Measurements from ENCODE around the gene FTCD. TPM values are rescaled to one million over a fixed set of nuclear protein-coding genes. Genes with fewer than 3 reads are reported as not detected.
"Not testable (repeated sequence)": the region's sequence is repeated elsewhere in the genome, so short reads cannot be mapped to it uniquely, and the experiment has no call there.

FTCD gene
- total and polyA plus RNA-seq, 9 of the 15 experiments (the other 6 are each of a cell fraction or from before 2014, with no cell fraction given) = 0.11 to 1.6 (median 0.67) TPM; not detected in 5

- Histone ChIP-seq H3K4me2 (ENCODE audit: insufficient read depth, low read length) (peak overlapping the region; percentile 100), H3K9ac (ENCODE audit: insufficient read depth in 1 of 2, low read depth in 2 of 2, low read length in 2 of 2) (peak overlapping the region; percentile 89 to 92; a peak in 3 of 4 replicates), H3K36me3 (ENCODE audit: control insufficient read depth, insufficient read depth, low read length) (peaks cover 40% of the 10 kb centered on the region; the same call in 2 of the 3 replicates), H2AFZ (ENCODE audit: low read depth, low read length) (peak overlapping the region; percentile 28; the same call in 1 of the 2 replicates), H3K4me3 (peak overlapping the region; percentile 88), H3K4me1 (replicated peaks in 1 of 2; ENCODE audit: control insufficient read depth in 2 of 2, insufficient read depth in 2 of 2, low read length in 2 of 2) (peaks cover 55 to 77% of the 10 kb centered on the region in 2 experiments), H3K27ac (ENCODE audit: extremely low read depth, low read depth, low read length) (peak overlapping the region; percentile 90), H3K79me2 (ENCODE audit: control insufficient read depth, insufficient read depth, low read length) (peaks cover 53% of the 10 kb centered on the region)
- H3K9me1 ChIP-seq (ENCODE audit: control insufficient read depth, insufficient read depth, low read length); CTCF ChIA-PET (ENCODE audit: low intra/inter-chr PET ratio); H3K27me3 ChIP-seq (ENCODE audit: control insufficient read depth in 2 of 2, insufficient read depth in 2 of 2, low read length in 2 of 2); H3K9me3 ChIP-seq (replicated peaks; ENCODE audit: control insufficient read depth, insufficient read depth, low read depth, low read length); intact Hi-C loops (cut with micrococcal nuclease); BruUV-seq (replicated peaks); in situ Hi-C loops (cut with MboI); H4K20me1 ChIP-seq (replicated peaks; ENCODE audit: control insufficient read depth, insufficient read depth, low read length); TF ChIP-seq TEAD4 (CRISPR knock-in tag; IDR thresholded peaks at IDR 0.05; ENCODE audit: borderline replicate concordance): not testable (repeated sequence)
- 7% methylated on average over 2 of the region's 13 CpGs for WGBS (ENCODE audit: insufficient coverage, low coverage, missing lambda C conversion rate)
- DNase-seq (ENCODE audit: extremely low read depth in 1 of 4, low spot score in 3 of 4) (peak; percentile 64 to 87 (median 75)), FAIRE-seq (peak; percentile 11), ATAC-seq (peak; percentile 6)
- POLR2A ChIA-PET = interaction anchor here (0.6 to 1.5 kb wide), 2 partner anchors 8 to 11 kb away, joined by 3 to 5 read pairs; no protein-coding TSS in a partner anchor
- TF ChIP-seq SMARCA4 (IDR thresholded peaks at IDR 0.05) (peak; percentile 22; the same call in 1 of the 2 replicates), POLR2G (IDR thresholded peaks at IDR 0.05; ENCODE audit: low read depth, low read length) (0 out of 2 replicates have a peak, but pooled peaks have one; percentile 41), TBL1XR1 (IDR thresholded peaks at IDR 0.05; ENCODE audit: low read length in 2 of 2) (0 out of 4 replicates have a peak, but pooled peaks of 1 of the 2 experiments have one; percentile 17), ZBTB7A (IDR thresholded peaks at IDR 0.05; ENCODE audit: borderline replicate concordance, control insufficient read depth, low read depth, low read length) (peak; percentile 55; the same call in 1 of the 2 replicates), XRCC5 (IDR thresholded peaks at IDR 0.05; ENCODE audit: low read depth, low read length) (peak; percentile 78; the same call in 1 of the 2 replicates), KLF16 (IDR thresholded peaks at IDR 0.05) (peak; percentile 88), FOSL1 (tag; conservative IDR thresholded peaks at IDR 0.05) (0 out of 2 replicates have a peak, but pooled peaks have one; percentile 23), HMBOX1 (IDR thresholded peaks at IDR 0.05) (peak; percentile 50; the same call in 1 of the 2 replicates), TFAP4 (CRISPR knock-in tag; IDR thresholded peaks at IDR 0.05; ENCODE audit: borderline replicate concordance) (peak; percentile 65), HMGN3 (IDR thresholded peaks at IDR 0.05; ENCODE audit: borderline replicate concordance, extremely low read depth, insufficient read length, low read depth, low read length) (peak; percentile 81), TEAD4 (IDR thresholded peaks at IDR 0.05; ENCODE audit: low read length) (peak; percentile 55), HDAC1 (IDR thresholded peaks at IDR 0.05) (peak in 1 of 2 experiments; percentile 45; a peak in 2 of 4 replicates), KDM4B (IDR thresholded peaks at IDR 0.05; ENCODE audit: borderline replicate concordance in 2 of 2, low read depth in 1 of 2) (peak in 1 of 2 experiments; percentile 31; a peak in 1 of 4 replicates), RNF2 (IDR thresholded peaks at IDR 0.05) (peak; percentile 85)
- TF ChIP-seq, protein P1, sequence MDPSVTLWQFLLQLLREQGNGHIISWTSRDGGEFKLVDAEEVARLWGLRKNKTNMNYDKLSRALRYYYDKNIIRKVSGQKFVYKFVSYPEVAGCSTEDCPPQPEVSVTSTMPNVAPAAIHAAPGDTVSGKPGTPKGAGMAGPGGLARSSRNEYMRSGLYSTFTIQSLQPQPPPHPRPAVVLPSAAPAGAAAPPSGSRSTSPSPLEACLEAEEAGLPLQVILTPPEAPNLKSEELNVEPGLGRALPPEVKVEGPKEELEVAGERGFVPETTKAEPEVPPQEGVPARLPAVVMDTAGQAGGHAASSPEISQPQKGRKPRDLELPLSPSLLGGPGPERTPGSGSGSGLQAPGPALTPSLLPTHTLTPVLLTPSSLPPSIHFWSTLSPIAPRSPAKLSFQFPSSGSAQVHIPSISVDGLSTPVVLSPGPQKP (CRISPR knock-in tag; IDR thresholded peaks at IDR 0.05) = 0 out of 2 replicates have a peak, but pooled peaks have one; percentile 84
- TF ChIP-seq, protein P2, sequence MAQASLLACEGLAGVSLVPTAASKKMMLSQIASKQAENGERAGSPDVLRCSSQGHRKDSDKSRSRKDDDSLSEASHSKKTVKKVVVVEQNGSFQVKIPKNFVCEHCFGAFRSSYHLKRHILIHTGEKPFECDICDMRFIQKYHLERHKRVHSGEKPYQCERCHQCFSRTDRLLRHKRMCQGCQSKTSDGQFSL (CRISPR knock-in tag; IDR thresholded peaks at IDR 0.05) = not testable (repeated sequence)
- TF ChIP-seq, protein P2 (tag; IDR thresholded peaks at IDR 0.05) = 0 out of 4 replicates have a peak, but pooled peaks of 1 of the 2 experiments have one; percentile 20
Measured at GRCh38 chr21:46183337-46183909, 28.0 kb upstream of the FTCD start.
